Glomerular visceral epithelial cell (primary cell): ENCODE data around the gene MSI2.
A peak's percentile ranks its signal among the peaks of the same experiment; 100 is the strongest.

ENCODE experiments used
- DNase-seq: peaks from one replicate; pipeline ENCODE4 v3.0.0-alpha.2; 2016; ENCODE audit errors: extremely low spot score

Gene MSI2

GRCh38 chr17:57665128-57665527 lies 408.8 kb downstream of the MSI2 start:
- no peak for DNase-seq

GRCh38 chr17:57665696-57666095 lies 409.4 kb downstream of the MSI2 start:
- no peak for DNase-seq

- DNase-seq, result no peak
Measured at GRCh38 chr17:57666201-57666870, 410.0 kb downstream of the MSI2 start.

GRCh38 chr17:57666946-57667345 lies 410.6 kb downstream of the MSI2 start:
- DNase-seq, result no peak

- DNase-seq, result no peak
Measured at GRCh38 chr17:57667461-57667923, 411.2 kb downstream of the MSI2 start.

GRCh38 chr17:57668332-57668731 lies 412.0 kb downstream of the MSI2 start:
- DNase-seq, result no peak

GRCh38 chr17:57669671-57670529 lies 413.6 kb downstream of the MSI2 start:
- DNase-seq, result no peak

GRCh38 chr17:57670769-57671569 lies 414.6 kb downstream of the MSI2 start:
- no peak for DNase-seq

GRCh38 chr17:57671667-57672632 lies 415.6 kb downstream of the MSI2 start:
- peak; percentile 74 for DNase-seq

GRCh38 chr17:57672971-57673370 lies 416.6 kb downstream of the MSI2 start:
- no peak for DNase-seq

GRCh38 chr17:57674894-57675293 lies 418.6 kb downstream of the MSI2 start:
- no peak for DNase-seq

GRCh38 chr17:57675427-57676387 lies 419.4 kb downstream of the MSI2 start:
- DNase-seq, result no peak

GRCh38 chr17:57676543-57676942 lies 420.2 kb downstream of the MSI2 start:
- no peak for DNase-seq

- no peak for DNase-seq
Measured at GRCh38 chr17:57677301-57677700, 421.0 kb downstream of the MSI2 start.

GRCh38 chr17:57677858-57678257 lies 421.5 kb downstream of the MSI2 start:
- no peak for DNase-seq

GRCh38 chr17:57678393-57678792 lies 422.1 kb downstream of the MSI2 start:
- DNase-seq, result no peak

GRCh38 chr17:57679356-57679755 lies 423.0 kb downstream of the MSI2 start:
- no peak for DNase-seq

GRCh38 chr17:57679906-57680695 lies 423.8 kb downstream of the MSI2 start:
- DNase-seq, result no peak

- DNase-seq, result no peak
Measured at GRCh38 chr17:57682701-57683100, 426.4 kb downstream of the MSI2 start.
